ENCODE measurements around the gene MS4A10.

MS4A10 gene

DNA sequence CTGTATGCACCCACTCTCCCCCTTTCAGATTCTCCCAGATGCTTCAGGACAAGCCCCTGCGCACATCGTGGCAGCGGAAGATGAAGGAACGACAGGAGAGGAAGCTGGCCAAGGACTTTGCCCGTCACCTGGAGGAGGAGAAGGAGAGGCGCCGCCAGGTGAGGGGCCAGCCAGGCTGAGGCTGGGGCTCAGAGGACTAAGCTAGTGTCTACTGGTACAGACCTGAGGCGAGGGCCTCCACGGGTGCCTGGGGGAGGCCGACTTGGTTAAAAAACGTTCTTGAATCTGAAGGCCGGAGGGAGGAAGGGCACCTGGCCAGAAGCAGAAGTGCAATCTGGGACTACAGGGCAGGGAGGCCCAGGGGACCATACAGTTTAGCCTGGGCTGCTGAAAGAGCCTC, 62.8 kb downstream of the MS4A10 start:
- TF ChIP-seq NFIC (IDR thresholded peaks at IDR 0.05), result no peak
- no peak for TF ChIP-seq YY1 (IDR thresholded peaks at IDR 0.05; ENCODE audit: low read depth)
- TF ChIP-seq, protein P1, sequence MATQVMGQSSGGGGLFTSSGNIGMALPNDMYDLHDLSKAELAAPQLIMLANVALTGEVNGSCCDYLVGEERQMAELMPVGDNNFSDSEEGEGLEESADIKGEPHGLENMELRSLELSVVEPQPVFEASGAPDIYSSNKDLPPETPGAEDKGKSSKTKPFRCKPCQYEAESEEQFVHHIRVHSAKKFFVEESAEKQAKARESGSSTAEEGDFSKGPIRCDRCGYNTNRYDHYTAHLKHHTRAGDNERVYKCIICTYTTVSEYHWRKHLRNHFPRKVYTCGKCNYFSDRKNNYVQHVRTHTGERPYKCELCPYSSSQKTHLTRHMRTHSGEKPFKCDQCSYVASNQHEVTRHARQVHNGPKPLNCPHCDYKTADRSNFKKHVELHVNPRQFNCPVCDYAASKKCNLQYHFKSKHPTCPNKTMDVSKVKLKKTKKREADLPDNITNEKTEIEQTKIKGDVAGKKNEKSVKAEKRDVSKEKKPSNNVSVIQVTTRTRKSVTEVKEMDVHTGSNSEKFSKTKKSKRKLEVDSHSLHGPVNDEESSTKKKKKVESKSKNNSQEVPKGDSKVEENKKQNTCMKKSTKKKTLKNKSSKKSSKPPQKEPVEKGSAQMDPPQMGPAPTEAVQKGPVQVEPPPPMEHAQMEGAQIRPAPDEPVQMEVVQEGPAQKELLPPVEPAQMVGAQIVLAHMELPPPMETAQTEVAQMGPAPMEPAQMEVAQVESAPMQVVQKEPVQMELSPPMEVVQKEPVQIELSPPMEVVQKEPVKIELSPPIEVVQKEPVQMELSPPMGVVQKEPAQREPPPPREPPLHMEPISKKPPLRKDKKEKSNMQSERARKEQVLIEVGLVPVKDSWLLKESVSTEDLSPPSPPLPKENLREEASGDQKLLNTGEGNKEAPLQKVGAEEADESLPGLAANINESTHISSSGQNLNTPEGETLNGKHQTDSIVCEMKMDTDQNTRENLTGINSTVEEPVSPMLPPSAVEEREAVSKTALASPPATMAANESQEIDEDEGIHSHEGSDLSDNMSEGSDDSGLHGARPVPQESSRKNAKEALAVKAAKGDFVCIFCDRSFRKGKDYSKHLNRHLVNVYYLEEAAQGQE (IDR thresholded peaks at IDR 0.05; ENCODE audit: low read depth), result no peak
- TF ChIP-seq CREB1 (IDR thresholded peaks at IDR 0.05; ENCODE audit: low read depth), result no peak
- TF ChIP-seq, protein P2, sequence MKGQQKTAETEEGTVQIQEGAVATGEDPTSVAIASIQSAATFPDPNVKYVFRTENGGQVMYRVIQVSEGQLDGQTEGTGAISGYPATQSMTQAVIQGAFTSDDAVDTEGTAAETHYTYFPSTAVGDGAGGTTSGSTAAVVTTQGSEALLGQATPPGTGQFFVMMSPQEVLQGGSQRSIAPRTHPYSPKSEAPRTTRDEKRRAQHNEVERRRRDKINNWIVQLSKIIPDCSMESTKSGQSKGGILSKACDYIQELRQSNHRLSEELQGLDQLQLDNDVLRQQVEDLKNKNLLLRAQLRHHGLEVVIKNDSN (IDR thresholded peaks at IDR 0.05), result no peak
- TF ChIP-seq ZBTB7A (IDR thresholded peaks at IDR 0.05; ENCODE audit: low read depth), result no peak
- TF ChIP-seq FOXM1 (IDR thresholded peaks at IDR 0.05; ENCODE audit: borderline replicate concordance, low read depth), result no peak
- no peak for TF ChIP-seq TAF1 (IDR thresholded peaks at IDR 0.05; ENCODE audit: low read depth)
- no peak for TF ChIP-seq EGR1 (IDR thresholded peaks at IDR 0.05)
- TF ChIP-seq TCF12 (IDR thresholded peaks at IDR 0.05; ENCODE audit: low read depth), result no peak
- no peak for TF ChIP-seq EP300 (IDR thresholded peaks at IDR 0.05; ENCODE audit: borderline replicate concordance)
- TF ChIP-seq, protein P3, sequence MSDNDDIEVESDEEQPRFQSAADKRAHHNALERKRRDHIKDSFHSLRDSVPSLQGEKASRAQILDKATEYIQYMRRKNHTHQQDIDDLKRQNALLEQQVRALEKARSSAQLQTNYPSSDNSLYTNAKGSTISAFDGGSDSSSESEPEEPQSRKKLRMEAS (IDR thresholded peaks at IDR 0.05), result no peak

DNA sequence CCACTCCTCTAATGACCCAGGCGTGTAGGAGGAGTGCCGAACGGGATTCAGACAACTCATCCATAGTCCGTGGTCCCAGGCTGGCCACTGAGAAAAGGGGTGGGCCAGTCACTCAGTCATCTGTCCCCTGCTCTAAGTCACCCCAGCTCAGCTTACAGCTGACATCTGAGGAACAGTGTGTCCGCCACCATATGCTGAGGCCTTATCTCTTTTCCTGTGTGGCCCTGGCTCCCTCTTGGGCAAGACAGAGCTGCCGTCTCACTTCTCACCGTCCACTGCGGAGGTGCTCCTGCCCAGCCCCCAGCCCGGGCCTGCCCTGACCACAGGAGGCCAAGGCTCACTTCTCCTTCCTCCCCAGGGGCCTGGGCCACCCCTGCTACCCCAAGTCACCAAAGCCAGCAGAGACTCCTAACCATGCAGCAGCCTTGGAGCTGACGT, 63.6 kb downstream of the MS4A10 start:
- TF ChIP-seq EGR1 (IDR thresholded peaks at IDR 0.05) (no peak), TEAD4 (IDR thresholded peaks at IDR 0.05) (no peak), TAF1 (IDR thresholded peaks at IDR 0.05; ENCODE audit: low read depth) (no peak)

DNA sequence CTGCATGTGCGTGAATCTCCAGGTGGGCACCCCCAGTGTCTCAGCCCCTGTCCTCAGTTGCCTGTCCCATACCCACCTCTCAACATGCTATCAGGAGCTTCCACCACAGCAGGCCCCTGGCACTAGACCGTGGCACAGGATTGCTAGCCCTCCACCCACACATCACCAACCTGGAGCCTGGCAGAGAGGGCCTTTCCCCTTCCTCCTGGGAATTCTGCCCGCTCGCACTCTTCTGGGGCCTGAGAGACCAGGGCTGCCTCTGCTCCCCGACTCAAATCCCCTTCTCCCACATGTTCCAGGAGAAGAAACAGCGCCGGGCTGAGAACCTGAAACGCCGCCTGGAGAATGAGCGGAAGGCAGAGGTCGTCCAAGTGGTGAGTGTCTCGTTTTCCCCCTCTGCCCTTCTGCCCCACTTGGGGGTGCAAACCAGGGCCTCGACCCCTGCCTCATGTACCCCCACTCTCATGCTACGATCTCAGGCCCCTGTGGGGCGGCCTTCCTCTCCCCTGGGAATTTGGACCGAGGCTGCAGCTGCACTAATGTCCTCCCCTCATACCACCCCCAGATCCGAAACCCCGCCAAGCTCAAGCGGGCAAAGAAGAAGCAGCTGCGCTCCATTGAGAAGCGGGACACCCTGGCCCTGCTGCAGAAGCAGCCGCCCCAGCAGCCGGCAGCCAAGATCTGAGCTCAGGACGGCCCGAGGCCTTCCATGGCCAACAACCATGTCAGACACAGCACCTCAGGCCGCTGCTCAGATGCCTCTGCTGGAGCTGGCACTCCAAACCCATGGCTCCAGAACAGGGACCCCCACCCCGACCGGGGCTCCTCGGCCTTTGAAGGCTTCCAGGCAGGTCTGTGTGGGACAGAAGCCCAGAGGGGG, 64.7 kb downstream of the MS4A10 start:
- TF ChIP-seq, protein P3 (IDR thresholded peaks at IDR 0.05), result no peak
- TF ChIP-seq, protein P2 (IDR thresholded peaks at IDR 0.05), result no peak
- TF ChIP-seq TCF12 (IDR thresholded peaks at IDR 0.05; ENCODE audit: low read depth) (no peak), ZBTB7A (IDR thresholded peaks at IDR 0.05; ENCODE audit: low read depth) (no peak), CREB1 (IDR thresholded peaks at IDR 0.05; ENCODE audit: low read depth) (no peak), CEBPB (IDR thresholded peaks at IDR 0.05) (no peak), FOXM1 (IDR thresholded peaks at IDR 0.05; ENCODE audit: borderline replicate concordance, low read depth) (no peak), NFIC (IDR thresholded peaks at IDR 0.05) (no peak), EGR1 (IDR thresholded peaks at IDR 0.05) (no peak), EP300 (IDR thresholded peaks at IDR 0.05; ENCODE audit: borderline replicate concordance) (no peak), RAD21 (IDR thresholded peaks at IDR 0.05; ENCODE audit: low read depth) (no peak), TAF1 (IDR thresholded peaks at IDR 0.05; ENCODE audit: low read depth) (no peak), YY1 (IDR thresholded peaks at IDR 0.05; ENCODE audit: low read depth) (no peak), TEAD4 (IDR thresholded peaks at IDR 0.05) (no peak)
- TF ChIP-seq, protein P1 (IDR thresholded peaks at IDR 0.05; ENCODE audit: low read depth), result no peak
